Fibroblast of lung (primary cell): Measurements from ENCODE around the gene CDC5L.

Experiments used
- EZH2 ChIP-seq: IDR thresholded peaks from 2 replicates; pipeline ENCODE4 v1.5.1; 2012; ENCODE audit warnings: low read length, control low read depth, mild to moderate bottlenecking; ENCODE audit errors: missing control alignments
- TF ChIP-seq, protein P1 (sequence below), 2 donors: IDR thresholded peaks in 1 of 2; conservative IDR thresholded peaks in 1 of 2; 1 replicate in 1 of 2; 2 replicates in 1 of 2; pipeline ENCODE4 v1.5.1; 2011 to 2012; ENCODE audit warnings: low read length in 2 of 2, control low read depth in 1 of 2, inconsistent platforms in 1 of 2, low read depth in 1 of 2, mild to moderate bottlenecking in 1 of 2

DNA sequence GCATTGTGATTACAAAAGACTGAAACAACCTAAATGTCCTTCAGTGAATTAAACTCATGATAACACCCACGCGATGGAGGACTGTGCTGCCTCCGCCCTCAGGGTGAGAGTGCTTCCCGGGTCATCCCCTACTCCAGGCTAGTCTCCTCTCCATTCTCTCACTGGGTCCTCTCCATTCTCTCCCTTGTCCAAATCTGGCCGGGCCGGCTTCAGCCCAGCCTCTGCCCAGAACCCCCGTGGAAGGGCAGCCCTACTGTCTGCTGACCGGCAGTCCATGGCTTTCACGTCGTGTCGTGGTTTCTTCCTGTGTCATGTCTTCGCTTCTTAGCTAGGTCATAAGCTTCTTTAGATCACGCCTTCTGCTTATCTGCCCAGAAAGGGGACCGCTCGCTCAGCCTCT lies 74.8 kb downstream of the CDC5L start:
- TF ChIP-seq, protein P1, sequence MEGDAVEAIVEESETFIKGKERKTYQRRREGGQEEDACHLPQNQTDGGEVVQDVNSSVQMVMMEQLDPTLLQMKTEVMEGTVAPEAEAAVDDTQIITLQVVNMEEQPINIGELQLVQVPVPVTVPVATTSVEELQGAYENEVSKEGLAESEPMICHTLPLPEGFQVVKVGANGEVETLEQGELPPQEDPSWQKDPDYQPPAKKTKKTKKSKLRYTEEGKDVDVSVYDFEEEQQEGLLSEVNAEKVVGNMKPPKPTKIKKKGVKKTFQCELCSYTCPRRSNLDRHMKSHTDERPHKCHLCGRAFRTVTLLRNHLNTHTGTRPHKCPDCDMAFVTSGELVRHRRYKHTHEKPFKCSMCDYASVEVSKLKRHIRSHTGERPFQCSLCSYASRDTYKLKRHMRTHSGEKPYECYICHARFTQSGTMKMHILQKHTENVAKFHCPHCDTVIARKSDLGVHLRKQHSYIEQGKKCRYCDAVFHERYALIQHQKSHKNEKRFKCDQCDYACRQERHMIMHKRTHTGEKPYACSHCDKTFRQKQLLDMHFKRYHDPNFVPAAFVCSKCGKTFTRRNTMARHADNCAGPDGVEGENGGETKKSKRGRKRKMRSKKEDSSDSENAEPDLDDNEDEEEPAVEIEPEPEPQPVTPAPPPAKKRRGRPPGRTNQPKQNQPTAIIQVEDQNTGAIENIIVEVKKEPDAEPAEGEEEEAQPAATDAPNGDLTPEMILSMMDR (conservative IDR thresholded peaks at IDR 0.05 in 1 of 2, IDR thresholded peaks at IDR 0.05 in 1 of 2; ENCODE audit: low read depth in 1 of 2, low read length in 2 of 2) = no peak
- no peak for TF ChIP-seq EZH2
